Hepatocyte (in vitro differentiated cells): ENCODE results near the gene NUP214. TPM values are rescaled to one million over a fixed set of nuclear protein-coding genes. Genes with fewer than 3 reads are reported as not detected.

Experiments used
- DNase-seq: peaks from one replicate; pipeline ENCODE4 v3.0.0-alpha.2; 2016; ENCODE audit warnings: low spot score
- H2AFZ ChIP-seq: fragments of 200-600 bp; sonication (generic); 2 replicates; pipeline ENCODE4 v1.6.0; 2016; ENCODE audit warnings: antibody characterized with exemption, mild to moderate bottlenecking
- H3K27ac ChIP-seq: fragments of 200-600 bp; sonication (generic); 2 replicates; pipeline ENCODE4 v1.5.1; 2016; ENCODE audit warnings: mild to moderate bottlenecking
- H3K27me3 ChIP-seq: fragments of 200-600 bp; sonication (generic); 2 replicates; pipeline ENCODE4 v1.6.1; 2016
- H3K36me3 ChIP-seq: fragments of 200-600 bp; sonication (generic); replicated peaks from 2 replicates; pipeline ENCODE4 v1.5.1; 2016; ENCODE audit warnings: low read depth; ENCODE audit not compliant: insufficient read depth
- H3K4me1 ChIP-seq: fragments of 200-600 bp; sonication (generic); 2 replicates; pipeline ENCODE4 v1.5.1; 2016; ENCODE audit warnings: mild to moderate bottlenecking, moderate library complexity; ENCODE audit not compliant: insufficient read depth
- H3K4me2 ChIP-seq: fragments of 200-600 bp; sonication (generic); 2 replicates; pipeline ENCODE4 v1.6.0; 2016
- H3K4me3 ChIP-seq: fragments of 200-600 bp; sonication (generic); 2 replicates; pipeline ENCODE4 v1.5.1; 2016; ENCODE audit warnings: mild to moderate bottlenecking
- H3K79me2 ChIP-seq: fragments of 200-600 bp; sonication (generic); 2 replicates; pipeline ENCODE4 v1.6.0; 2017; ENCODE audit warnings: mild to moderate bottlenecking
- H3K9me2 ChIP-seq: fragments of 200-600 bp; sonication (generic); replicated peaks from 2 replicates; pipeline ENCODE4 v1.6.0; 2017; ENCODE audit warnings: mild to moderate bottlenecking; ENCODE audit not compliant: insufficient read depth
- H3K9me3 ChIP-seq: fragments of 200-600 bp; sonication (generic); 2 replicates; pipeline ENCODE4 v1.5.1; 2016; ENCODE audit warnings: low read depth, mild to moderate bottlenecking
- H4K20me1 ChIP-seq: fragments of 200-600 bp; sonication (generic); 2 replicates; pipeline ENCODE4 v1.6.0; 2016; ENCODE audit warnings: mild to moderate bottlenecking; ENCODE audit not compliant: insufficient read depth, poor library complexity, severe bottlenecking
- EZH2 ChIP-seq: fragments of 200-600 bp; sonication (generic); IDR thresholded peaks from 2 replicates; pipeline ENCODE4 v1.6.1; 2016; ENCODE audit warnings: antibody characterized with exemption, mild to moderate bottlenecking, borderline replicate concordance
- EZH2phosphoT487 ChIP-seq: fragments of 200-600 bp; sonication (generic); IDR thresholded peaks from one replicate; pipeline ENCODE4 v1.6.1; 2018; ENCODE audit warnings: antibody characterized with exemption, mild to moderate bottlenecking, low read depth, moderate library complexity; ENCODE audit not compliant: unreplicated experiment, severe bottlenecking
- WGBS: methylation state at CpG from one replicate; pipeline ENCODE4 v1.1.6; 2016; ENCODE audit warnings: low lambda C conversion rate; ENCODE audit errors: missing lambda C conversion rate; 5-methylcytosine and 5-hydroxymethylcytosine counted together
- polyA plus RNA-seq: library from polyadenylated mRNA; unstranded; fragments of >200 nt; fragmentation: Nextera tagmentation; extraction: Ambion mirVana; gene quantifications from 2 replicates; pipeline ENCODE4 v1.2.1, GENCODE V29; 2016
- total RNA-seq: library from RNA; depleted of rRNA; stranded (reverse); fragments of >200 nt; gene quantifications from 2 replicates; pipeline ENCODE4 v1.2.3, GENCODE V29; 2014
- TF ChIP-seq, protein P1 (sequence below): fragments of 200-600 bp; sonication (generic); IDR thresholded peaks from 2 replicates; pipeline ENCODE4 v1.5.1; 2016; ENCODE audit warnings: antibody characterized with exemption, mild to moderate bottlenecking; ENCODE audit not compliant: poor library complexity

The NUP214 gene
- total and polyA plus RNA-seq, 2 experiments from 2014 or later, result 13.7 to 18.1 TPM

DNA sequence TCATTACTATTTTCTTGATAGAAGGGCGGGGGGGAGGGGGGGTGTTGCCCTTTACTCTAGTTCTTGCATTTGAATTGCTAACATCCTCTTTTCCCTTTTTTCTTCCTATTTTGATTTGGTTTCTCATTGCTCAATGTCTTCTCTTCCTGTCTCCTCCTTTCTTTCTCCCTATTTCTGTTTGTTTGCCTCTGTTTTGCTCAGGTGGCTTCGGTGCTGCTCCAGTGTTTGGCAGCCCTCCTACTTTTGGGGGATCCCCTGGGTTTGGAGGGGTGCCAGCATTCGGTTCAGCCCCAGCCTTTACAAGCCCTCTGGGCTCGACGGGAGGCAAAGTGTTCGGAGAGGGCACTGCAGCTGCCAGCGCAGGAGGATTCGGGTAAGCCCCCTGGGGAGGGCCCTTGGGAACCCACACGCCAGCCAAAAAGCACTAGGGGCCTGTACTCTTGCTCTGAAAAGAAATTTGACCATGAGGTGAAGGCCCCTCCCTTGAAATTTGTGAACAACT is 102.6 kb downstream of the NUP214 start:
- no peaks in the 10 kb centered on the region for H3K36me3 ChIP-seq
- no peaks in the 10 kb centered on the region for H3K27me3 ChIP-seq
- no peaks in the 10 kb centered on the region for H4K20me1 ChIP-seq
- WGBS, result 86% methylated on average over 9 of the region's 9 CpGs
- H3K27ac ChIP-seq, result no peak overlapping the region
- H3K4me1 ChIP-seq, result peaks cover 12% of the 10 kb centered on the region
- H3K4me2 ChIP-seq, result no peak overlapping the region
- DNase-seq, result no peak
- H3K9me2 ChIP-seq, result no peaks in the 10 kb centered on the region
- TF ChIP-seq EZH2 (no peak), EZH2phosphoT487 (no peak)
- TF ChIP-seq, protein P1, sequence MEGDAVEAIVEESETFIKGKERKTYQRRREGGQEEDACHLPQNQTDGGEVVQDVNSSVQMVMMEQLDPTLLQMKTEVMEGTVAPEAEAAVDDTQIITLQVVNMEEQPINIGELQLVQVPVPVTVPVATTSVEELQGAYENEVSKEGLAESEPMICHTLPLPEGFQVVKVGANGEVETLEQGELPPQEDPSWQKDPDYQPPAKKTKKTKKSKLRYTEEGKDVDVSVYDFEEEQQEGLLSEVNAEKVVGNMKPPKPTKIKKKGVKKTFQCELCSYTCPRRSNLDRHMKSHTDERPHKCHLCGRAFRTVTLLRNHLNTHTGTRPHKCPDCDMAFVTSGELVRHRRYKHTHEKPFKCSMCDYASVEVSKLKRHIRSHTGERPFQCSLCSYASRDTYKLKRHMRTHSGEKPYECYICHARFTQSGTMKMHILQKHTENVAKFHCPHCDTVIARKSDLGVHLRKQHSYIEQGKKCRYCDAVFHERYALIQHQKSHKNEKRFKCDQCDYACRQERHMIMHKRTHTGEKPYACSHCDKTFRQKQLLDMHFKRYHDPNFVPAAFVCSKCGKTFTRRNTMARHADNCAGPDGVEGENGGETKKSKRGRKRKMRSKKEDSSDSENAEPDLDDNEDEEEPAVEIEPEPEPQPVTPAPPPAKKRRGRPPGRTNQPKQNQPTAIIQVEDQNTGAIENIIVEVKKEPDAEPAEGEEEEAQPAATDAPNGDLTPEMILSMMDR, result no peak
- no peak overlapping the region for H3K4me3 ChIP-seq
- no peaks in the 10 kb centered on the region for H3K79me2 ChIP-seq
- no peaks in the 10 kb centered on the region for H3K9me3 ChIP-seq
- no peak overlapping the region for H2AFZ ChIP-seq

DNA sequence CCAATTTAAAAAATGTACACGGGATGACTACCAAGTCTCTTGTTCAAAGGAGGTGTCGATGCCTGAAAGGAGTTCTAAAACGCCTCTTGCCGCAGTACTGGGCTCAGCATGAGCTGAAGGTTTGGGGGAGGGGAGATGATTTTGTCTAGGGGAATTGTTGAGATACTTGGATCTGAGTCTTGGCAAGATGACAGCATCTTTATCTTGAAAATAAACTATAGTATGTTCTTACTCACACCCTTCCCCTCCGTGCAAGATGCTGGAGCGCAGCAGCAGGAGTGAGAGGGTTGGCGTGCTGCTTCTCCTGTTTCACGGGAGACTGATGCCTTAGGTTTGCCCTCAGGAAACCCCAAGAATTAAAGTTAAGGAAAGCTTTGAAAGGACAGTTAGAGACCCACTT is 103.6 kb downstream of the NUP214 start:
- Histone ChIP-seq H3K4me3 (no peak overlapping the region), H3K27me3 (no peaks in the 10 kb centered on the region), H4K20me1 (no peaks in the 10 kb centered on the region), H3K36me3 (no peaks in the 10 kb centered on the region), H3K9me2 (no peaks in the 10 kb centered on the region), H3K4me2 (no peak overlapping the region), H3K4me1 (peaks cover 12% of the 10 kb centered on the region), H3K27ac (no peak overlapping the region), H3K79me2 (no peaks in the 10 kb centered on the region), H2AFZ (no peak overlapping the region), H3K9me3 (no peaks in the 10 kb centered on the region)
- WGBS, result 73% methylated on average over 8 of the region's 8 CpGs
- peak; percentile 20 for DNase-seq
- TF ChIP-seq EZH2phosphoT487 (no peak), EZH2 (no peak)
- TF ChIP-seq, protein P1, result no peak

DNA sequence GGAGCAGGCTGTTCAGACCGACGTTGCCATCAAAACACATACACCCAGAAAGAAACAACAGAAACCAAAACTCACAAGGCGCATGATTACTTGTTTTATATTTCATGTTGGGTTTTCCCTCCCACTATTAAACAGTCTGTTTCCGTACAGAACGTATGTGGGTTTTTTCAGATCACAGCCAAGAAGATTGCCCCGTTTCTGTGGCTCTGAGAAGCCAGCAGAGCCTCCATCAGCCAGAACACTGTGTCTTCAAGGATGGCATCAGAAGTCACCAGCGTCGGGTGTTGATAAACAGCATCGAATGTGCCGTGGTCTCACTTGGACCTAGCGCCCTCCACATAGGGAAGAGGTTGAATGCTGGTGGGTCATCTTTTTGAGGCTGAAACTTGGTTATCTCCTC is 108.2 kb downstream of the NUP214 start:
- Histone ChIP-seq H3K9me3 (no peaks in the 10 kb centered on the region), H2AFZ (no peak overlapping the region), H4K20me1 (no peaks in the 10 kb centered on the region), H3K27ac (no peak overlapping the region), H3K36me3 (no peaks in the 10 kb centered on the region), H3K9me2 (no peaks in the 10 kb centered on the region), H3K4me3 (no peak overlapping the region), H3K79me2 (no peaks in the 10 kb centered on the region), H3K4me2 (no peak overlapping the region), H3K27me3 (no peaks in the 10 kb centered on the region), H3K4me1 (peaks cover 10% of the 10 kb centered on the region)
- WGBS, result 98% methylated on average over 11 of the region's 11 CpGs
- DNase-seq, result no peak
- TF ChIP-seq EZH2, result no peak
- TF ChIP-seq, protein P1, result no peak
- no peak for TF ChIP-seq EZH2phosphoT487

DNA sequence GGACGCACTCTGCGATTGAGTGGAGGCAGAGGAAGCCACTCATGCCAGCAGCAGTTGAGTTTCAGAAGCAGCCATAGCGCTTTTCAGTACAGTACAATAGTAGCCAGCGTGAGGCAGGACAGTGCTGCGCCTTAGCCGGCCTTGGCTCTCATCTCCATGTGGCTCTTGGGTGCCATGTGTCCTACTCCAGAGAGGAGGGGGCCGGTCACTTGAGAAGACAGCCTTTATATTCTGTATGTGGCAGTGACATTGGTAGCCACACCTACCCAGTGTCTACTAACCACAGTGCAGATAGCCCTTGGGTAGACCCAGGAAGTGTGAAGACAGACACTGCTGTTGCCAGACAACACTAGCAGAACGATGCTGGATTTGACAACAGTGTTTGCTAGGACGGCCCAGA is 108.6 kb downstream of the NUP214 start:
- 90% methylated on average over 9 of the region's 9 CpGs for WGBS
- Histone ChIP-seq H3K9me2 (no peaks in the 10 kb centered on the region), H3K27me3 (no peaks in the 10 kb centered on the region), H3K4me3 (no peak overlapping the region), H2AFZ (no peak overlapping the region), H3K9me3 (no peaks in the 10 kb centered on the region), H3K27ac (no peak overlapping the region), H3K36me3 (no peaks in the 10 kb centered on the region), H3K4me2 (no peak overlapping the region), H3K79me2 (no peaks in the 10 kb centered on the region), H4K20me1 (no peaks in the 10 kb centered on the region), H3K4me1 (peaks cover 12% of the 10 kb centered on the region)
- TF ChIP-seq EZH2 (no peak), EZH2phosphoT487 (no peak)
- TF ChIP-seq, protein P1, result no peak
- no peak for DNase-seq
